Left kidney (tissue), 8 donors: ENCODE data around the gene DAPK3. TPM values are rescaled to one million over a fixed set of nuclear protein-coding genes. Genes with fewer than 3 reads are reported as not detected.
"Not testable (repeated sequence)": the region's sequence is repeated elsewhere in the genome, so short reads cannot be mapped to it uniquely, and the experiment has no call there.

Experiments
- DNase-seq: peaks from one replicate; pipeline ENCODE4 v3.0.0-alpha.2; 2013
- long read RNA-seq, 8 donors: transcript quantifications; one replicate each; lab custom pipeline, GENCODE V29; 2026
- polyA plus RNA-seq: library from polyadenylated mRNA; unstranded; fragments of 120-200 nt; gene quantifications from one replicate; pipeline ENCODE4 v1.2.1, GENCODE V29; 2013; ENCODE audit not compliant: insufficient read length

The DAPK3 gene
- polyA plus RNA-seq: 34.6 TPM
- long read RNA-seq, donor 1, partial matches to known transcripts: 5 of 20 reads
- long read RNA-seq, donor 1, other reads (novel, unspliced or antisense): 10 of 20 reads
- long read RNA-seq, donor 2, partial matches to known transcripts: 5 of 14 reads
- long read RNA-seq, donor 2, other reads (novel, unspliced or antisense): 5 of 14 reads
- long read RNA-seq, donor 3, partial matches to known transcripts: 0 of 3 reads
- long read RNA-seq, donor 3, other reads (novel, unspliced or antisense): 0 of 3 reads
- long read RNA-seq, donor 4: 0 reads
- long read RNA-seq, donor 5, partial matches to known transcripts: 0 of 23 reads
- long read RNA-seq, donor 5, other reads (novel, unspliced or antisense): 18 of 23 reads
- long read RNA-seq, donor 6, partial matches to known transcripts: 0 of 14 reads
- long read RNA-seq, donor 6, other reads (novel, unspliced or antisense): 11 of 14 reads
- long read RNA-seq, donor 7, partial matches to known transcripts: 6 of 21 reads
- long read RNA-seq, donor 7, other reads (novel, unspliced or antisense): 9 of 21 reads
- long read RNA-seq, donor 8, partial matches to known transcripts: 0 of 6 reads
- long read RNA-seq, donor 8, other reads (novel, unspliced or antisense): 0 of 6 reads

DNA sequence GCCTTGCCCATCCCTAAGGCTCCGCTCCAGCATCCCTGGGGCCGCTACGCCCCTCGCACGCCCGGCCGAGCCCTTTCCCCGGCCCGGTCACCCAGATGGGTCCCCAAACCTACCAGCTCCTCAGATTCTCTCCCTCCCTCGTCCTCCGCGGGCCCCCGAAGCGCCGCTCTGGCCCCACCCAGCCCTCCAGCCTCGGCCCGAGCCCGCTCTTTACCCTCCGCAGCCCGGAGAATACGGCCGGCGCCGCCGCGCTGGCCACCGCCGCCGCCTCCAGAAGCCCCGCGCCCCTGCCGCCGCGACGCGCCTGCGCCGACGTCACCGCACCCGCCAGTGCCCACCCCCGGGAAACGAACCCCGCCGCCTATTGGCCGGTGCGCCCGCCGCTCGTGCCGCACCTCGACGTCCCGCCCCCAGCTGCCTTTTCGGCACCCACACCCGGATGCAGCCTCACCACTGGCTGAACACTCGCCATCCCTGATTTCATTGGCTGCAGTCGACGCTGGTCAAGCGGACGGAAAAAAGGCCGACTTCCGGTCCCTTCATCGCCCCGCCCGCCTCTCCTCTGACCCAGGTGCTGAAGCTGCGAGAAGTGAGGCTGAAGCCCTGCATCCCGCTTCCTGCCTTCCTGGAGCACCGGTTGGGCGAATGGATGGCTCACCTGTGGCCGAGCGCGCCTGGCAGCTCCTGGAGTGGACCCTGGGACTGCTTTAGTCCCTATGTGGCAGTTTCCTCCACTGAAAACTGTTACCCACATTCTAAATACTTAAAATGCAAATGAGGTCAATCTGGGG lies at the start of gene DAPK3:
TSS of gene DAPK3 (minus strand) at position 292 of the 791 bp plus-strand sequence. CDS start 1,364 bp downstream, outside the sequence.
- peak; percentile 95 for DNase-seq

GRCh38 chr19:4019578-4019977 lies 48.7 kb upstream of the DAPK3 start:
- no peak for DNase-seq

GRCh38 chr19:4018775-4019504 lies 48.0 kb upstream of the DAPK3 start:
- no peak for DNase-seq

GRCh38 chr19:4018140-4018613 lies 47.3 kb upstream of the DAPK3 start:
- DNase-seq: no peak

DNA sequence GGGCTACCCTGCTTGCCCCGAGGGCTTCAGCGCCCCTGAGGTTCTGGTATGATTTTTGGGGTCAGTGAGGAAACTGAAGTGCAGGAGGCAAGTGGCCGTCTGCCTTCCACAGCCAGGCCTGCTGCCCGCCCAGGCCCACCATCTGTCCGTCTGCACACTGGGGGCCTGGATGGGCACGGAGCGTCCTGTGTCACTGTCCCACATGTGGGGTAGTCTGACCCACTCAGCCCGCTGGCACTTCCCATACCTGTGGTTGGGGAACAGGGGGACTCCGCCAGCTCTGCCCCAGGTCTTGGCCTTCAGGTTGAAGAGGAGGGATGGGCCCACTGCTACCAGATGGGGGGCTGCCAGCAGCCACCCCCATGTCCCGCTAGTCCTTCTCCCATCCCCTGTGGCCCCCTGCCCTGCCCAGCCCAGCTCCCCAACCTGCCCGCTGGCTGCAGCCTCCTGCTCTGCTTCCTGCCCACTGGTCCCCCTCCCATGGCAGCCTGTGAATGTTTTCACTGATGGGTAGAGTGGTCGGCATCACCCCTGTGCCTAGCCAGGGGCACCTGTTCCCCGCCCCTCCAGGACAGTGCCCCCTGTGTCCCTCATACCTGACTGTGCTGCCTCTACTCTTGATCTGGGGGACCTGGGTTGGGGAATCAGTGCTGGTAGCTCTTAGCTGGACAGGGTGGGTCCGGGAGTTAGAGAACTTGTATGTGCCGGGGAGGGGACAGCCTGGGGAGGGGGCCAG lies 46.2 kb upstream of the DAPK3 start:
- DNase-seq: no peak

GRCh38 chr19:4016486-4016885 lies 45.6 kb upstream of the DAPK3 start:
- no peak for DNase-seq

GRCh38 chr19:4015705-4016402 lies 45.0 kb upstream of the DAPK3 start:
- peak; percentile 88 for DNase-seq

GRCh38 chr19:4014541-4015491 lies 43.9 kb upstream of the DAPK3 start:
- peak; percentile 32 for DNase-seq

- no peak for DNase-seq
Measured at GRCh38 chr19:4013886-4014540, 43.1 kb upstream of the DAPK3 start.

GRCh38 chr19:4012975-4013634 lies 42.2 kb upstream of the DAPK3 start:
- no peak for DNase-seq

DNA sequence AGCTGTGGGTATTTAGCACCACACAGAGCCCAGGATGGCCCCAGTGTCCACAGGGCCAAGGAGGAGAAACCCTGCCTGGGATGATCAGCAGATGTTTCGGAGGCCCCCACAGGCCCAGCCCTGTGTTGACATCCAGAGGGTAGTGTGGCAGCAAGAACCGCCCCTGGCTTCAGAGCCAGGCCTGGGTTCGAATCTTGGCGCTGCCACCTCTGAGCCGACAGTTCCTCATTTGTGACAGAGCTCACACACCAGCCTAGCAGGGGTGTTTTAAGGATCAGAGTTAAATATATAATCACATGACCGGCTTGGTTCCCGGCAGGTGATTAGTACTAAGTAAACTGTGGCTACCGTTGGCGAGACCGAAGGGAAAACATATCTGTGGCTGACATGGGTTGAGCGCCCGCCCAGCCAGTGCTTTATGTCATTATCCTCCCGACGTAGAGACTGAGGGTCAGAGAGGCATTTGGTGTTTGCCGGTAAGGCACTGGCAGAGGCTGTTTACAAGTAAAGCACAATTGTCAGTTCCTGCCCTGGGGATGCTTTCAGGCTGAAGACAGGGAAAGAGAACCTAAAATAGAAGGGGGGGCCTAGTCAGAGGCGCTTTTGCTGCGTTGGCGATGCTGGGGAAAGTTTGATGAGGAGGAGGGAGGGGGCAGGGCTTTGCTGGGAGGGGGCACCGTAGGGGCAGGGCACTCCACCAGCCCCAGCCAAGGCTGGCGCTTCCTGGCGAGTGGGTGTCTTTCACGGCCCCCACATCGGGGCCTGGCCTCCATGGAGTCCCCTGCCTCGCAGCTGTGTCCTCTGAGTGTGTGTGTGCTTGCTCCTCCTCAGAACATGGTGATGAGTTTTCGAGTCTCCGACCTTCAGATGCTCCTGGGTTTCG lies 41.4 kb upstream of the DAPK3 start:
- no peak for DNase-seq

- DNase-seq: not testable (repeated sequence)
Measured at GRCh38 chr19:4011430-4011829, 40.5 kb upstream of the DAPK3 start.

DNA sequence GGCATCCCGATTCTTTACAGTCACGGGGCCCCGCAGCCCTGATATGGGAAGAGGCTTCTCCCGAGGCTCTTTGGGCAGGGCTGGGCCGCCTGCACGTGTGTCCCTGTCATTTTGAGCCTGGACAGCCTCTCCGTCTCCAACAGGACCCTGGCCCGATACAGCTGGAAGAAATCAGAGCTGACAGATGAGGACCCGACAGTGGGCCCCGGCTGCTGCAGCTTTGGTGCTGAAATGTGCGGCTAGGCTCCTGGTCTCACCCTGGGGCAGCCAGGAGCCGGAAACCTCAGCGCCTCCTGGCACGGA lies 39.9 kb upstream of the DAPK3 start:
- DNase-seq: no peak

DNA sequence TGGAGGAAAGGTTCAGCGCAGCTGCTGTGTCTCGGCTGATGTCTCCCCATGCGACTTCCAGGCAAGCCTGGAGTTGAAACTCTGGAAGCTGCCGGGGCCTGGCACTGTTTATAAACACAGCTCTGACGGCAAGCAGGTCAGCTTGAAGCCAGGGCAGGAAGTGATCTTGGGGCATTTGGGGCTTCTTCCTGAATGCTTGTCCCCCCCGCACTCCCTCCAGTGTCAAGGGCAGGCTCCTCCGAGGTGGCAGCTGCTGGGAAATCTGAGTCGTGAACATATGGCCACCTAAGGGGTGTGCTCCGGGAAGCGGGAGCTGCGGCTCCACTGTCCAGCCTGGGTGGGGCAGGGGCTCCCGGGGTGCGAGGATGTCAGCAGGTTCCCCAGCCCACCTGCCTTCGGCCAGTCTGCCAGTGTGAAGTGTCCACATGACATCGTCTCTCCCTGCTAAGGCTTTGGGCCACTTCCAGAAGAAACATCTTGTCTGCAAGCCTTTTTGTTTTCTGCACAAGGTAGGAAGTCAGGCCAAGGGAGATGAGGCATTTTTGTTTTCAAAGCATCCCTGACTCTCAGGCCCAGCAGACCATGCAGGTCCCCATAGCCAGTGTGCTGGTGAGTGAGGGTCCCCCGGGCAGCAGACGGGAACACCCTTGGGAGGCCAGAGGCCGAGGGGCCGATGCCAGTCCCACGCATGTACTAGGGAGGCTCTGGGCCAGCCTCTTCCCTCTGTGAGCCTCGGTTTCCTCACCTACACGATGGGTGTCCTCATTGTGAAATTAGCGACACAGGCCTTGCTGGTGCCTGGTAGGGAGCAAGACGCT lies 39.3 kb upstream of the DAPK3 start:
- DNase-seq: no peak

GRCh38 chr19:4007836-4008539 lies 37.1 kb upstream of the DAPK3 start:
- DNase-seq: no peak
